ENCODE measurements around the gene CRIP2. TPM values are rescaled to one million over a fixed set of nuclear protein-coding genes. Genes with fewer than 3 reads are reported as not detected.

Gene CRIP2
- total RNA-seq, 1 donor from 2014 or later, result 71.8 TPM

DNA sequence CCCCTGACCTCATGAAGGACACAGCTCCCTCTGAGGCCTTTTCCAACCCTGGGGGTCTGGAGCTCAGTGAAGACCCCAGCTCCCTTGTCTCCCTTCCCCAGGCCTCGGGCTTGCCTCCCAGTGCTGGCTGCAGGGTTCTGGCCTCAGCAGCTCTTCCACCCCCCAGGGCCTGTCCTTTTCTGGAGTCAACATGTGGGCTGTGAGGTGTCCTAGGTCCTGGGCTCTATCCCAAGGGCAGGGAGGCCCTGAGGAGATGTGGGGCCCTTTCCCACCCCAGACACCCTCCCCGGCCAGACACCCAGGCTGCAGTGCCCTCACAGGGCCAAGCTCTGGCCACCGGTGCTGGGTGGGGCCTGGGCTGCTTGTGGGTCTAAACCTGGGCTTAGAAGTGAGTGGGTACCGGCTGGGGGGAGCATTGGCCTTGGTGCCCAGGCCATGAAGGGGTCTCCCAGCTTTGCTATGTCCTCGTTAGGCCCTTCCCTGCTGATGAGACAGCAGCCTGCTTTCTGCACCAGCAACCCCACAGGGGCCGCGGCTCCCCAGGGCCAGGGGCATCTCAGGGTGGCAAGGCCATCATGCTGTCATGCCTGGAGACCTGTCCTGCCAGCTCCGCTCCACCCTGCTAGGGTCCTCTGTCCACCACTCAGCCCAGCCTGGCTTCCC is 2.7 kb upstream of the CRIP2 start:
- DNase-seq (ENCODE audit: low read depth) (no peak), FAIRE-seq (no peak)
- TF ChIP-seq EZH2 (IDR thresholded peaks at IDR 0.05; ENCODE audit: insufficient read depth, low read length), result no peak
- TF ChIP-seq, protein P1, sequence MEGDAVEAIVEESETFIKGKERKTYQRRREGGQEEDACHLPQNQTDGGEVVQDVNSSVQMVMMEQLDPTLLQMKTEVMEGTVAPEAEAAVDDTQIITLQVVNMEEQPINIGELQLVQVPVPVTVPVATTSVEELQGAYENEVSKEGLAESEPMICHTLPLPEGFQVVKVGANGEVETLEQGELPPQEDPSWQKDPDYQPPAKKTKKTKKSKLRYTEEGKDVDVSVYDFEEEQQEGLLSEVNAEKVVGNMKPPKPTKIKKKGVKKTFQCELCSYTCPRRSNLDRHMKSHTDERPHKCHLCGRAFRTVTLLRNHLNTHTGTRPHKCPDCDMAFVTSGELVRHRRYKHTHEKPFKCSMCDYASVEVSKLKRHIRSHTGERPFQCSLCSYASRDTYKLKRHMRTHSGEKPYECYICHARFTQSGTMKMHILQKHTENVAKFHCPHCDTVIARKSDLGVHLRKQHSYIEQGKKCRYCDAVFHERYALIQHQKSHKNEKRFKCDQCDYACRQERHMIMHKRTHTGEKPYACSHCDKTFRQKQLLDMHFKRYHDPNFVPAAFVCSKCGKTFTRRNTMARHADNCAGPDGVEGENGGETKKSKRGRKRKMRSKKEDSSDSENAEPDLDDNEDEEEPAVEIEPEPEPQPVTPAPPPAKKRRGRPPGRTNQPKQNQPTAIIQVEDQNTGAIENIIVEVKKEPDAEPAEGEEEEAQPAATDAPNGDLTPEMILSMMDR (IDR thresholded peaks at IDR 0.05; ENCODE audit: insufficient read depth, low read depth, low read length), result no peak
- H3K36me3 Mint-ChIP-seq (ENCODE audit: low read depth, unreplicated experiment), result no peaks in the 10 kb centered on the region
- Histone ChIP-seq H4K20me1 (ENCODE audit: insufficient read depth, low read length) (peaks cover 46% of the 10 kb centered on the region), H3K4me2 (ENCODE audit: low read length) (no peak overlapping the region), H2AFZ (ENCODE audit: low read depth, low read length) (no peak overlapping the region), H3K79me2 (ENCODE audit: insufficient read depth, low read length) (peaks cover 19% of the 10 kb centered on the region), H3K4me3 (ENCODE audit: insufficient read depth, low read depth, low read length) (no peak overlapping the region), H3K27me3 (ENCODE audit: insufficient read depth, low read length) (no peaks in the 10 kb centered on the region), H3K9ac (ENCODE audit: low read length) (no peak overlapping the region), H3K36me3 (ENCODE audit: insufficient read depth, low read length) (no peaks in the 10 kb centered on the region), H3K27ac (ENCODE audit: low read depth, low read length) (no peak overlapping the region), H3K4me1 (ENCODE audit: insufficient read depth, low read length) (peaks cover 25% of the 10 kb centered on the region), H3K9me3 (ENCODE audit: insufficient read depth, low read depth, low read length) (no peaks in the 10 kb centered on the region)
- no peak overlapping the region for H3K27ac Mint-ChIP-seq (ENCODE audit: unreplicated experiment)
- no peaks in the 10 kb centered on the region for H3K4me1 Mint-ChIP-seq (ENCODE audit: low read depth, unreplicated experiment)
- no peaks in the 10 kb centered on the region for H3K9me3 Mint-ChIP-seq (ENCODE audit: unreplicated experiment)
- no peaks in the 10 kb centered on the region for H3K27me3 Mint-ChIP-seq (ENCODE audit: low read depth, unreplicated experiment)
- no peak overlapping the region for H3K4me3 Mint-ChIP-seq (ENCODE audit: unreplicated experiment)

DNA sequence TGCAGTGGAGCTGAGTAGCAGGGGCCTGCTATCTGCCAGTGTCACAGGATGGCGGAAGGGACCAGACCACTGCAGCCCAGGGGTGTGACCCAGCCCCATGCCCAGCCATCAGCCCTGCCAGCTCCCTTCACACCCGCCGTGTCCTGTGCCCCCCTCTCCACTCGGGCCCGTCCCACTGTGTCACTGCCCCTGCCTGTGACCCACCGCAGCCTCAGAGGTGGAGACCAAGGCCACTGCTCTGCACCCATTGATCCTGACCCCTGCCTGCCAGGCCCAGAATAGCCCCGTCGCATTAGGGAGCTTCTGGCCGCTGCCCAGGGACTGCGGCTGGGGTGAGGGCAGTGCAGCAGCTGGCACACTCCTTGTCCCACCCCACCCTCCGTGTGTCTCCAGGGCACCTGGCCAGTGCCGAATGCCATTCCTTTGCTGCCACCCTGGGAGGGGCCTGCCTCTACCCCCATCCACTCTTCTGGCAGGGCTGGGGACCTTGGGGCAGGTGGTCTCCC is 2.1 kb upstream of the CRIP2 start:
- Mint-ChIP-seq H3K27me3 (ENCODE audit: low read depth, unreplicated experiment) (no peaks in the 10 kb centered on the region), H3K4me1 (ENCODE audit: low read depth, unreplicated experiment) (peaks cover 4% of the 10 kb centered on the region), H3K36me3 (ENCODE audit: low read depth, unreplicated experiment) (no peaks in the 10 kb centered on the region), H3K4me3 (ENCODE audit: unreplicated experiment) (no peak overlapping the region), H3K9me3 (ENCODE audit: unreplicated experiment) (no peaks in the 10 kb centered on the region), H3K27ac (ENCODE audit: unreplicated experiment) (no peak overlapping the region)
- DNase-seq (ENCODE audit: low read depth) (no peak), FAIRE-seq (no peak)
- no peak overlapping the region for H3K27ac ChIP-seq (ENCODE audit: low read depth, low read length)
- no peak overlapping the region for H3K4me2 ChIP-seq (ENCODE audit: low read length)
- peaks cover 51% of the 10 kb centered on the region for H4K20me1 ChIP-seq (ENCODE audit: insufficient read depth, low read length)
- peaks cover 25% of the 10 kb centered on the region for H3K79me2 ChIP-seq (ENCODE audit: insufficient read depth, low read length)
- TF ChIP-seq, protein P1 (IDR thresholded peaks at IDR 0.05; ENCODE audit: insufficient read depth, low read depth, low read length), result no peak
- no peak for TF ChIP-seq EZH2 (IDR thresholded peaks at IDR 0.05; ENCODE audit: insufficient read depth, low read length)
- no peak overlapping the region for H2AFZ ChIP-seq (ENCODE audit: low read depth, low read length)
- no peak overlapping the region for H3K4me3 ChIP-seq (ENCODE audit: insufficient read depth, low read depth, low read length)
- no peaks in the 10 kb centered on the region for H3K9me3 ChIP-seq (ENCODE audit: insufficient read depth, low read depth, low read length)
- H3K36me3 ChIP-seq (ENCODE audit: insufficient read depth, low read length), result no peaks in the 10 kb centered on the region
- H3K27me3 ChIP-seq (ENCODE audit: insufficient read depth, low read length), result no peaks in the 10 kb centered on the region
- H3K4me1 ChIP-seq (ENCODE audit: insufficient read depth, low read length), result peaks cover 29% of the 10 kb centered on the region
- no peak overlapping the region for H3K9ac ChIP-seq (ENCODE audit: low read length)

DNA sequence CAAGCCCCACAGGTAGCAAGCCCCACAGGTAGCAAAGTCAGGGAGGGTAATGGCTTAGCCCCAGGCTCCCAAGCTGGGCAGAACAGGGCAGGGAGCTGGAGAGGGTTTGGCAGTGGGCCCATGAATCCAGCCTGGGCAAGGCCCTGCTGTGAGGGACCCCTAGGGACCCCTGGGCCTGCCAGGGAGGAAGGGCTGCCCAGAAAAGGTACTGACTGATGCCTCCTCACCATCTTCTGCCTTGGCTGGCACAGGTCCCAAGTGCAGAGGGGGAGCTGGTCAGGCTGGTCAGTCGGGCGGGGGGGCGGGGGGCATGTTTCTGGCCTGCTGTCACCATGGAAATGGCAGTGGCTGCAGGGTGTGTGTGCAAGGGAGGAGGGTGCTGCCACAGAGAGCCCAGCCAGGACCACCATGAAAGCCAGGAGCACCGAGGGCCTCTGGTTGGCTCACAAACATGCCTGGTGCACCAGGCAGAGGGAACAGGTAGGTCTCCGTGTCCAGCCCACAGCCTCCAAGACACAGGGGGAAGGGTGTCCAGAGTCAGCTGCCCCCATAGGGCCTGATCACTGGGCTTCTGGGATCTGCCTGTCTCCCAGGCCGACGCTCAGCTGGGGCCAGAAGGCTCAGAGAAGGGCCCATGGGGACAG is 1.5 kb upstream of the CRIP2 start:
- peak overlapping the region; percentile 51 for H3K4me3 ChIP-seq (ENCODE audit: insufficient read depth, low read depth, low read length)

More for the DNA sequence above, 1.5 kb upstream of the CRIP2 start:
- H3K9me3 Mint-ChIP-seq (ENCODE audit: unreplicated experiment), result no peaks in the 10 kb centered on the region
- no peak overlapping the region for H3K4me3 Mint-ChIP-seq (ENCODE audit: unreplicated experiment)
- H3K36me3 Mint-ChIP-seq (ENCODE audit: low read depth, unreplicated experiment), result no peaks in the 10 kb centered on the region
- H3K27ac Mint-ChIP-seq (ENCODE audit: unreplicated experiment), result no peak overlapping the region
- no peak overlapping the region for H3K27ac ChIP-seq (ENCODE audit: low read depth, low read length)
- H3K9me3 ChIP-seq (ENCODE audit: insufficient read depth, low read depth, low read length), result no peaks in the 10 kb centered on the region
- no peak overlapping the region for H2AFZ ChIP-seq (ENCODE audit: low read depth, low read length)
- FAIRE-seq (no peak), DNase-seq (ENCODE audit: low read depth) (no peak)
- H3K4me1 ChIP-seq (ENCODE audit: insufficient read depth, low read length), result peaks cover 29% of the 10 kb centered on the region
- peaks cover 46% of the 10 kb centered on the region for H4K20me1 ChIP-seq (ENCODE audit: insufficient read depth, low read length)
- H3K4me1 Mint-ChIP-seq (ENCODE audit: low read depth, unreplicated experiment), result peaks cover 4% of the 10 kb centered on the region
- no peaks in the 10 kb centered on the region for H3K27me3 ChIP-seq (ENCODE audit: insufficient read depth, low read length)
- H3K9ac ChIP-seq (ENCODE audit: low read length), result peak overlapping the region; percentile 88
- TF ChIP-seq EZH2 (IDR thresholded peaks at IDR 0.05; ENCODE audit: insufficient read depth, low read length), result no peak
- TF ChIP-seq, protein P1 (IDR thresholded peaks at IDR 0.05; ENCODE audit: insufficient read depth, low read depth, low read length), result no peak
- H3K27me3 Mint-ChIP-seq (ENCODE audit: low read depth, unreplicated experiment), result no peaks in the 10 kb centered on the region
- H3K79me2 ChIP-seq (ENCODE audit: insufficient read depth, low read length), result peaks cover 25% of the 10 kb centered on the region
- H3K4me2 ChIP-seq (ENCODE audit: low read length), result peak overlapping the region; percentile 97
- H3K36me3 ChIP-seq (ENCODE audit: insufficient read depth, low read length), result no peaks in the 10 kb centered on the region
